Endothelial cell (in vitro differentiated cells): ENCODE data around the gene DES. TPM values are rescaled to one million over a fixed set of nuclear protein-coding genes. Genes with fewer than 3 reads are reported as not detected.

Source experiments
- DNase-seq: peaks from one replicate; pipeline ENCODE4 v3.0.0; 2021; ENCODE audit warnings: low spot score
- H3K27ac Mint-ChIP-seq: one replicate; pipeline ENCODE4 v1.8.0; 2021; ENCODE audit warnings: mixed read lengths, inconsistent platforms; ENCODE audit not compliant: unreplicated experiment
- H3K27me3 Mint-ChIP-seq: one replicate; pipeline ENCODE4 v1.8.0; 2021; ENCODE audit warnings: mild to moderate bottlenecking, moderate library complexity, mixed read lengths, inconsistent platforms; ENCODE audit not compliant: unreplicated experiment
- H3K36me3 Mint-ChIP-seq: one replicate; pipeline ENCODE4 v1.8.0; 2021; ENCODE audit warnings: mild to moderate bottlenecking, low read depth, mixed read lengths, inconsistent platforms; ENCODE audit not compliant: unreplicated experiment
- H3K4me1 Mint-ChIP-seq: one replicate; pipeline ENCODE4 v1.8.0; 2021; ENCODE audit warnings: mild to moderate bottlenecking, mixed read lengths, inconsistent platforms; ENCODE audit not compliant: unreplicated experiment
- H3K4me3 Mint-ChIP-seq: one replicate; pipeline ENCODE4 v1.8.0; 2021; ENCODE audit warnings: mild to moderate bottlenecking, mixed read lengths, inconsistent platforms; ENCODE audit not compliant: unreplicated experiment
- H3K9me3 Mint-ChIP-seq: one replicate; pipeline ENCODE4 v1.8.0; 2021; ENCODE audit warnings: mixed read lengths, inconsistent platforms; ENCODE audit not compliant: unreplicated experiment
- CTCF ChIP-seq: fragments of 200-600 bp; sonication (generic); IDR thresholded peaks from one replicate; pipeline ENCODE4 v1.5.0; 2021; ENCODE audit warnings: antibody characterized with exemption; ENCODE audit not compliant: unreplicated experiment
- total RNA-seq: library from RNA; stranded (reverse); fragmentation: NEBNext Ultra II Directional; extraction: Animal tissue kit (Norgen Biotek cat#: 25700); gene quantifications from one replicate; pipeline ENCODE4 v1.2.1, GENCODE V29; 2021; ENCODE audit not compliant: unreplicated experiment

DES gene
- total RNA-seq, 1 donor from 2014 or later, result 0.10 TPM

GRCh38 chr2:219467736-219468075 is 49.5 kb downstream of the DES start:
- H3K9me3 Mint-ChIP-seq, result no peaks in the 10 kb centered on the region
- TF ChIP-seq CTCF, result no peak
- peaks cover 13% of the 10 kb centered on the region for H3K27me3 Mint-ChIP-seq
- no peak overlapping the region for H3K4me3 Mint-ChIP-seq
- no peak for DNase-seq
- H3K36me3 Mint-ChIP-seq, result peaks cover 3% of the 10 kb centered on the region
- no peaks in the 10 kb centered on the region for H3K4me1 Mint-ChIP-seq
- no peak overlapping the region for H3K27ac Mint-ChIP-seq

- peaks cover 12% of the 10 kb centered on the region for H3K27me3 Mint-ChIP-seq
- H3K9me3 Mint-ChIP-seq, result no peaks in the 10 kb centered on the region
- DNase-seq, result no peak
- no peak overlapping the region for H3K4me3 Mint-ChIP-seq
- H3K27ac Mint-ChIP-seq, result no peak overlapping the region
- no peaks in the 10 kb centered on the region for H3K4me1 Mint-ChIP-seq
- H3K36me3 Mint-ChIP-seq, result peaks cover 3% of the 10 kb centered on the region
- TF ChIP-seq CTCF, result no peak
Measured at GRCh38 chr2:219468410-219469185, 50.4 kb downstream of the DES start.

DNA sequence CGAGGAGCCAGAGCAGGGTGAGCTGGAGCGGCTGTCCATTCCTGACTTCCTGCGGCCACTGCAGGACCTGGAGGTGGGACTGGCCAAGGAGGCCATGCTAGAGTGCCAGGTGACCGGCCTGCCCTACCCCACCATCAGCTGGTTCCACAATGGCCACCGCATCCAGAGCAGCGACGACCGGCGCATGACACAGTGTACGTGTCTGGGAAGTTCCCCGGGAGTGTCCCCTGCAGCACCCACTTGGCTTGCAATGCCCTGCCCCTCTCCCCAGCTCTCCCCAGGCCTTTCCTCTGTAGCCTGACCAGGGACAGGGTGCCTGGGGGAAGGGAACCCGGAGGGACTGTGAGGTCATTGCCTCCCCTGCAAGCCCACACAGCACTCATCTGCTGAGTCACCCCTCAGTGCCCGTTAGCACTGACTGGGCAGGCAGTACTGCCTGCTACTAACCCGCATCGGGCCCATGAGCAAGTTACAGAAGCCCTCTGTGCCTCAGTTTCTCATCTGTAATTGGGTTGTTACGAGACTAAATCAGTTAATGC is 51.1 kb downstream of the DES start:
- peaks cover 2% of the 10 kb centered on the region for H3K4me1 Mint-ChIP-seq
- no peaks in the 10 kb centered on the region for H3K9me3 Mint-ChIP-seq
- no peak for TF ChIP-seq CTCF
- no peak overlapping the region for H3K27ac Mint-ChIP-seq
- no peak for DNase-seq
- H3K4me3 Mint-ChIP-seq, result no peak overlapping the region
- peaks cover 3% of the 10 kb centered on the region for H3K36me3 Mint-ChIP-seq
- peaks cover 13% of the 10 kb centered on the region for H3K27me3 Mint-ChIP-seq

DNA sequence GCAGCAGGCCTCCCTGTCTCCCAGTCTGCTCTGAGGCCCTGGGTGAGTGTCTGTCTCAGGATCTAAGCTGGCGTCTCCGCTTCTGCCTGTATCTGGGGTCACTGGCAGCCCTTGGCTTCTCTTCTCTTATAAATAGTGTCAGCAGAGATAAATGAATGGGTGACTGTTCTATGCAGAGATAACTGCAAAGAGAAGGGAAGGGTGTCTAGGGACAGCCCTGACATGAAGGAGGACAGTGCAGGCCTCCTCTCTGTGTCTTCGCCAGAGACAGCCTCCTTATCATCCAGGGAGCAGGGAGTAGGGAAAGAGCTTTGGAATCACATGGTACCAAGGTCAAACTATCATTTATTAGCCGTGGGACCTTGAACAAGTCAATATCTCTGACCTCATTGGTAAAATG is 52.3 kb downstream of the DES start:
- no peak overlapping the region for H3K27ac Mint-ChIP-seq

More for the DNA sequence above, 52.3 kb downstream of the DES start:
- H3K9me3 Mint-ChIP-seq, result no peaks in the 10 kb centered on the region
- H3K36me3 Mint-ChIP-seq, result peaks cover 3% of the 10 kb centered on the region
- H3K4me3 Mint-ChIP-seq, result no peak overlapping the region
- H3K4me1 Mint-ChIP-seq, result peaks cover 2% of the 10 kb centered on the region
- DNase-seq, result no peak
- H3K27me3 Mint-ChIP-seq, result peaks cover 14% of the 10 kb centered on the region
- no peak for TF ChIP-seq CTCF
